HCT116 (cell line): ENCODE results near the gene CGNL1. TPM values are rescaled to one million over a fixed set of nuclear protein-coding genes. Genes with fewer than 3 reads are reported as not detected.

Experiments
- ATAC-seq: fragments of 200-7000 bp; cut with Tn5 transposase; 2 replicates; pipeline ENCODE4 v1.9.1; 2020; ENCODE audit warnings: mild to moderate bottlenecking, moderate library complexity
- BruUV-seq: library from RNA; stranded (reverse); fragments of 400-500 nt; replicated peaks from 2 replicates; lab custom pipeline; 2021; lab: Mats Ljungman, UMichigan
- CTCF ChIA-PET: fragments of 300-600 bp; sonication (Branson Sonifier 250); formaldehyde crosslinking; loops from one replicate; lab custom pipeline; 2021; ENCODE audit warnings: antibody characterized with exemption; lab: Charles Lee
- POLR2A ChIA-PET: fragments of 300-600, 350-600 bp; sonication (Branson Sonifier 250); formaldehyde crosslinking; loops from one replicate; lab custom pipeline; 2021; ENCODE audit warnings: antibody characterized with exemption; lab: Charles Lee
- RAD21 ChIA-PET, 2 experiments: fragments of 300-600 bp; sonication (Branson Sonifier 250); formaldehyde crosslinking; loops; one replicate each; lab custom pipeline; 2023; ENCODE audit warnings: low total read pairs in 2 of 2; ENCODE audit not compliant: uncharacterized antibody in 2 of 2, unreplicated experiment in 2 of 2, low non-redundant PET in 1 of 2; lab: Charles Lee
- DNase-seq: peaks from one replicate; pipeline ENCODE4 v3.0.0-alpha.2; 2010; ENCODE audit warnings: low read depth, low spot score
- H2AFZ ChIP-seq: fragments of 200-600 bp; shearing (Covaris generic), sonication (generic); 2 replicates; pipeline ENCODE4 v1.6.1; 2017; ENCODE audit warnings: low read depth, mixed run types, mixed read lengths, antibody characterized with exemption, low read length; ENCODE audit not compliant: poor library complexity, severe bottlenecking
- H3K27ac ChIP-seq: 2 replicates; pipeline ENCODE4 v1.5.1; 2012; ENCODE audit warnings: low read depth, low read length
- H3K27me3 ChIP-seq: fragments of 200-600 bp; sonication (generic); 2 replicates; pipeline ENCODE4 v1.6.1; 2016; ENCODE audit warnings: mixed run types, low read length, mixed read lengths; ENCODE audit not compliant: insufficient read depth
- H3K36me3 ChIP-seq, 2 experiments: fragments of 200-500 bp in 1 of 2; fragments of 200-600 bp in 1 of 2; sonication (Bioruptor generic) in 1 of 2; sonication (generic) in 1 of 2; 2 replicates each; pipeline versions ENCODE4 v1.5.1 to v1.6.1; 2014 to 2016; ENCODE audit warnings: low read length in 2 of 2, inconsistent platforms in 1 of 2, mixed read lengths in 1 of 2, mixed run types in 1 of 2; ENCODE audit not compliant: insufficient read depth in 2 of 2, control insufficient read depth in 1 of 2
- H3K4me1 ChIP-seq, 2 experiments: fragments of 200-600 bp in 1 of 2; sonication (generic) in 1 of 2; 2 replicates each; pipeline versions ENCODE4 v1.5.1 to v1.6.1; 2012 to 2017; ENCODE audit warnings: low read length in 2 of 2, inconsistent platforms in 1 of 2, mild to moderate bottlenecking in 1 of 2, mixed read lengths in 1 of 2, mixed run types in 1 of 2, moderate library complexity in 1 of 2; ENCODE audit not compliant: insufficient read depth in 2 of 2, control insufficient read depth in 1 of 2
- H3K4me2 ChIP-seq: fragments of 200-600 bp; sonication (generic); 2 replicates; pipeline ENCODE4 v1.6.1; 2017; ENCODE audit warnings: mixed run types, low read length, mixed read lengths
- H3K4me3 ChIP-seq, 2 experiments: fragments of 200-600 bp in 1 of 2; sonication (generic) in 1 of 2; replicated peaks in 1 of 2; 2 replicates each; pipeline ENCODE4 v1.5.1; 2011 to 2016; ENCODE audit warnings: low read length in 2 of 2, control low read depth in 1 of 2, low read depth in 1 of 2, mild to moderate bottlenecking in 1 of 2, mixed read lengths in 1 of 2, mixed run types in 1 of 2
- H3K79me2 ChIP-seq: fragments of 200-600 bp; sonication (generic); 2 replicates; pipeline ENCODE4 v1.6.1; 2017; ENCODE audit warnings: mild to moderate bottlenecking, mixed run types, low read length, moderate library complexity, mixed read lengths; ENCODE audit not compliant: insufficient read depth
- H3K9ac ChIP-seq: fragments of 200-600 bp; sonication (generic); 2 replicates; pipeline ENCODE4 v1.6.1; 2016; ENCODE audit warnings: low read length, mixed read lengths
- H3K9me2 ChIP-seq: fragments of 200-600 bp; sonication (generic), shearing (Covaris generic); 2 replicates; pipeline ENCODE4 v1.6.1; 2017; ENCODE audit warnings: mixed run types, mild to moderate bottlenecking, moderate library complexity; ENCODE audit not compliant: insufficient read depth
- H3K9me3 ChIP-seq, 2 experiments: fragments of 200-500 bp in 1 of 2; fragments of 200-600 bp in 1 of 2; sonication (Bioruptor generic) in 1 of 2; sonication (generic) in 1 of 2; 2 replicates each; pipeline ENCODE4 v1.6.1; 2014 to 2017; ENCODE audit warnings: low read length in 2 of 2, mixed read lengths in 2 of 2, inconsistent platforms in 1 of 2, low read depth in 1 of 2, mild to moderate bottlenecking in 1 of 2, mixed run types in 1 of 2, moderate library complexity in 1 of 2; ENCODE audit not compliant: control insufficient read depth in 1 of 2, insufficient read depth in 1 of 2
- H4K20me1 ChIP-seq: fragments of 200-600 bp; sonication (generic), shearing (Covaris generic); 2 replicates; pipeline ENCODE4 v1.6.1; 2017; ENCODE audit warnings: mixed run types, mild to moderate bottlenecking, moderate library complexity; ENCODE audit not compliant: insufficient read depth
- CEBPB ChIP-seq: IDR thresholded peaks from 2 replicates; pipeline ENCODE4 v1.6.1; 2012; ENCODE audit warnings: low read depth
- CTCF ChIP-seq, 3 experiments: fragments of 200-600 bp in 1 of 3; sonication (generic) in 1 of 3; IDR thresholded peaks in 2 of 3; conservative IDR thresholded peaks in 1 of 3; 2 replicates each; pipeline ENCODE4 v1.5.1; 2012 to 2017; ENCODE audit warnings: low read depth in 2 of 3, low read length in 2 of 3, antibody characterized with exemption in 1 of 3, borderline replicate concordance in 1 of 3, control low read depth in 1 of 3, mild to moderate bottlenecking in 1 of 3, mixed read lengths in 1 of 3, mixed run types in 1 of 3, moderate library complexity in 1 of 3; ENCODE audit not compliant: insufficient read depth in 1 of 3
- EZH2 ChIP-seq: fragments of 200-600 bp; sonication (generic); IDR thresholded peaks from 2 replicates; pipeline ENCODE4 v1.6.1; 2017; ENCODE audit warnings: antibody characterized with exemption, mixed run types
- EZH2phosphoT487 ChIP-seq: fragments of 200-600 bp; IDR thresholded peaks from 2 replicates; pipeline ENCODE4 v1.6.1; 2018; ENCODE audit warnings: antibody characterized with exemption, borderline replicate concordance
- FOSL1 ChIP-seq: IDR thresholded peaks from 2 replicates; pipeline ENCODE4 v1.6.1; 2012; ENCODE audit warnings: low read depth
- JUND ChIP-seq: IDR thresholded peaks from 2 replicates; pipeline ENCODE4 v1.6.1; 2012
- RAD21 ChIP-seq: IDR thresholded peaks from 2 replicates; pipeline ENCODE4 v1.6.1; 2012; ENCODE audit warnings: low read depth, mild to moderate bottlenecking
- REST ChIP-seq: IDR thresholded peaks from 2 replicates; pipeline ENCODE4 v1.6.1; 2012; ENCODE audit warnings: low read depth
- SIN3A ChIP-seq: IDR thresholded peaks from 2 replicates; pipeline ENCODE4 v1.6.1; 2012; ENCODE audit warnings: low read depth
- TCF7L2 ChIP-seq: IDR thresholded peaks from 2 replicates; pipeline ENCODE4 v1.7.0; 2011; ENCODE audit warnings: borderline replicate concordance, inconsistent platforms; ENCODE audit not compliant: insufficient read depth, insufficient read length; ENCODE audit errors: extremely low read depth
- ZBTB33 ChIP-seq: IDR thresholded peaks from 2 replicates; pipeline ENCODE4 v1.6.1; 2011; ENCODE audit warnings: mild to moderate bottlenecking, low read length, moderate library complexity; ENCODE audit not compliant: insufficient replicate concordance; ENCODE audit errors: extremely low read depth
- ZFX ChIP-seq: fragments of 450-650 bp; IDR thresholded peaks from 2 replicates; pipeline ENCODE4 v1.6.1; 2017
- ZNF274 ChIP-seq: fragments of 200-500 bp; sonication (Bioruptor generic); IDR thresholded peaks from 2 replicates; pipeline ENCODE4 v1.6.1; 2014; ENCODE audit warnings: mild to moderate bottlenecking, low read depth, low read length, inconsistent platforms
- intact Hi-C: fragments of 100-400 bp; cut with micrococcal nuclease; formaldehyde crosslinking; loops from 2 replicates; pipeline ENCODE4 v1.10.0; 2022
- total RNA-seq: library from RNA; stranded (reverse); gene quantifications from one replicate; pipeline ENCODE4 v1.2.1, GENCODE V29; 2021; ENCODE audit not compliant: unreplicated experiment

CGNL1 gene
- total RNA-seq, 1 experiment from 2014 or later: 2.2 TPM

GRCh38 chr15:57424628-57425405 is 48.5 kb downstream of the CGNL1 start:
- no TSS peak for BruUV-seq
- no peak for DNase-seq
- H3K4me3 ChIP-seq: no peak overlapping the region
- H3K4me2 ChIP-seq: no peak overlapping the region
- TF ChIP-seq RAD21 (no peak), FOSL1 (no peak), REST (no peak), ZBTB33 (no peak), CTCF (IDR thresholded peaks at IDR 0.05 in 2 of 3, conservative IDR thresholded peaks at IDR 0.05 in 1 of 3; ENCODE audit: borderline replicate concordance in 1 of 3, insufficient read depth in 1 of 3, low read depth in 2 of 3, low read length in 2 of 3) (no peak), TCF7L2 (no peak), SIN3A (no peak), EZH2 (no peak), EZH2phosphoT487 (no peak), ZFX (no peak), CEBPB (no peak), JUND (no peak), ZNF274 (no peak)
- no peaks in the 10 kb centered on the region for H3K9me3 ChIP-seq
- CTCF ChIA-PET: no interaction called here
- H2AFZ ChIP-seq: no peak overlapping the region
- no peak overlapping the region for H3K9ac ChIP-seq
- no peak overlapping the region for H3K27ac ChIP-seq
- intact Hi-C loops: no loop called here
- no peaks in the 10 kb centered on the region for H4K20me1 ChIP-seq
- no peaks in the 10 kb centered on the region for H3K4me1 ChIP-seq
- H3K27me3 ChIP-seq: no peaks in the 10 kb centered on the region
- no peak for ATAC-seq
- no peaks in the 10 kb centered on the region for H3K36me3 ChIP-seq
- no peaks in the 10 kb centered on the region for H3K9me2 ChIP-seq
- POLR2A ChIA-PET: no interaction called here
- no peaks in the 10 kb centered on the region for H3K79me2 ChIP-seq
- RAD21 ChIA-PET: no interaction called here
